ENCODE measurements around the gene STX16.
A peak's percentile ranks its signal among the peaks of the same experiment; 100 is the strongest.

Gene STX16

GRCh38 chr20:58611236-58612030 lies 39.6 kb upstream of the STX16 start:
- POLR2A ChIA-PET (ENCODE audit: low non-redundant PET), result interaction anchor here (1.1 kb wide), 1 partner anchor 41 kb away, joined by 4 read pairs; no protein-coding TSS in a partner anchor
- CTCF ChIA-PET, result interaction anchor here (0.5 to 1.1 kb wide), 6 partner anchors 13 to 377 kb away, joined by 3 to 5 read pairs (median 3); no protein-coding TSS in a partner anchor
- peak; percentile 60 for DNase-seq (ENCODE audit: low spot score)
- no peak overlapping the region for H3K27ac ChIP-seq
- TF ChIP-seq CTCF (conservative IDR thresholded peaks at IDR 0.05; ENCODE audit: low read depth), result no peak

GRCh38 chr20:58612121-58612691 lies 38.9 kb upstream of the STX16 start:
- DNase-seq (ENCODE audit: low spot score), result no peak
- no peak for TF ChIP-seq CTCF (conservative IDR thresholded peaks at IDR 0.05; ENCODE audit: low read depth)
- H3K27ac ChIP-seq, result no peak overlapping the region
- ChIA-PET CTCF (interaction anchor here (0.6 to 1.1 kb wide), 5 partner anchors 12 to 402 kb away, joined by 3 to 5 read pairs (median 3); no protein-coding TSS in a partner anchor), POLR2A (ENCODE audit: low non-redundant PET) (interaction anchor here (0.7 kb wide), 1 partner anchor 18 kb away, joined by 3 read pairs; no protein-coding TSS in a partner anchor)

- POLR2A ChIA-PET (ENCODE audit: low non-redundant PET), result interaction anchor here (0.7 kb wide), 1 partner anchor 17 kb away, joined by 3 read pairs; no protein-coding TSS in a partner anchor
- H3K27ac ChIP-seq, result no peak overlapping the region
- CTCF ChIA-PET, result no interaction called here
- DNase-seq (ENCODE audit: low spot score), result no peak
- no peak for TF ChIP-seq CTCF (conservative IDR thresholded peaks at IDR 0.05; ENCODE audit: low read depth)
These were observed 37.8 kb upstream of the STX16 start for GRCh38 chr20:58613061-58613854.

GRCh38 chr20:58614366-58614765 lies 36.7 kb upstream of the STX16 start:
- ChIA-PET POLR2A (ENCODE audit: low non-redundant PET) (no interaction called here), CTCF (interaction anchor here (0.6 kb wide), 1 partner anchor 65 kb away, joined by 3 read pairs; no protein-coding TSS in a partner anchor)
- TF ChIP-seq CTCF (conservative IDR thresholded peaks at IDR 0.05; ENCODE audit: low read depth), result no peak
- no peak overlapping the region for H3K27ac ChIP-seq
- DNase-seq (ENCODE audit: low spot score), result no peak

- DNase-seq (ENCODE audit: low spot score), result no peak
- ChIA-PET CTCF (interaction anchor here (0.6 kb wide), 2 partner anchors 30 to 66 kb away, joined by 3 to 7 read pairs; no protein-coding TSS in a partner anchor), POLR2A (ENCODE audit: low non-redundant PET) (no interaction called here)
- TF ChIP-seq CTCF (conservative IDR thresholded peaks at IDR 0.05; ENCODE audit: low read depth), result no peak
- no peak overlapping the region for H3K27ac ChIP-seq
These were observed 35.9 kb upstream of the STX16 start for GRCh38 chr20:58614984-58615760.
